GM23338 (cell line): ENCODE measurements around the gene RBM45.

Source experiments
- EZH2 ChIP-seq: fragments of 200-600 bp; sonication (generic); IDR thresholded peaks from one replicate; pipeline ENCODE4 v1.8.0; 2017; ENCODE audit warnings: antibody characterized with exemption, mild to moderate bottlenecking, low read depth; ENCODE audit not compliant: unreplicated experiment
- EZH2phosphoT487 ChIP-seq: fragments of 200-600 bp; sonication (generic); IDR thresholded peaks from one replicate; pipeline ENCODE4 v1.8.1; 2018; ENCODE audit warnings: antibody characterized with exemption; ENCODE audit not compliant: unreplicated experiment
- POLR2AphosphoS5 ChIP-seq: IDR thresholded peaks from 2 replicates; pipeline ENCODE4 v1.6.1; 2016; ENCODE audit warnings: antibody characterized with exemption, low read depth
- TF ChIP-seq, protein P1 (sequence below), 2 experiments: fragments of 200-600 bp in 1 of 2; sonication (generic) in 1 of 2; conservative IDR thresholded peaks; 2 replicates each; pipeline versions ENCODE4 v1.5.1 to v1.6.1; 2016 to 2017; ENCODE audit warnings: antibody characterized with exemption in 2 of 2, low read depth in 2 of 2, mild to moderate bottlenecking in 2 of 2, moderate library complexity in 1 of 2
- TF ChIP-seq, protein P2 (sequence below): IDR thresholded peaks from one replicate; pipeline ENCODE4 v1.6.1; 2018; ENCODE audit warnings: antibody characterized with exemption; ENCODE audit not compliant: unreplicated experiment

GRCh38 chr2:178177066-178177679 lies 64.9 kb downstream of the RBM45 start:
- TF ChIP-seq EZH2phosphoT487 (no peak), EZH2 (no peak), POLR2AphosphoS5 (no peak)
- TF ChIP-seq, protein P1, sequence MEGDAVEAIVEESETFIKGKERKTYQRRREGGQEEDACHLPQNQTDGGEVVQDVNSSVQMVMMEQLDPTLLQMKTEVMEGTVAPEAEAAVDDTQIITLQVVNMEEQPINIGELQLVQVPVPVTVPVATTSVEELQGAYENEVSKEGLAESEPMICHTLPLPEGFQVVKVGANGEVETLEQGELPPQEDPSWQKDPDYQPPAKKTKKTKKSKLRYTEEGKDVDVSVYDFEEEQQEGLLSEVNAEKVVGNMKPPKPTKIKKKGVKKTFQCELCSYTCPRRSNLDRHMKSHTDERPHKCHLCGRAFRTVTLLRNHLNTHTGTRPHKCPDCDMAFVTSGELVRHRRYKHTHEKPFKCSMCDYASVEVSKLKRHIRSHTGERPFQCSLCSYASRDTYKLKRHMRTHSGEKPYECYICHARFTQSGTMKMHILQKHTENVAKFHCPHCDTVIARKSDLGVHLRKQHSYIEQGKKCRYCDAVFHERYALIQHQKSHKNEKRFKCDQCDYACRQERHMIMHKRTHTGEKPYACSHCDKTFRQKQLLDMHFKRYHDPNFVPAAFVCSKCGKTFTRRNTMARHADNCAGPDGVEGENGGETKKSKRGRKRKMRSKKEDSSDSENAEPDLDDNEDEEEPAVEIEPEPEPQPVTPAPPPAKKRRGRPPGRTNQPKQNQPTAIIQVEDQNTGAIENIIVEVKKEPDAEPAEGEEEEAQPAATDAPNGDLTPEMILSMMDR (conservative IDR thresholded peaks at IDR 0.05; ENCODE audit: low read depth in 2 of 2), result no peak
- TF ChIP-seq, protein P2, sequence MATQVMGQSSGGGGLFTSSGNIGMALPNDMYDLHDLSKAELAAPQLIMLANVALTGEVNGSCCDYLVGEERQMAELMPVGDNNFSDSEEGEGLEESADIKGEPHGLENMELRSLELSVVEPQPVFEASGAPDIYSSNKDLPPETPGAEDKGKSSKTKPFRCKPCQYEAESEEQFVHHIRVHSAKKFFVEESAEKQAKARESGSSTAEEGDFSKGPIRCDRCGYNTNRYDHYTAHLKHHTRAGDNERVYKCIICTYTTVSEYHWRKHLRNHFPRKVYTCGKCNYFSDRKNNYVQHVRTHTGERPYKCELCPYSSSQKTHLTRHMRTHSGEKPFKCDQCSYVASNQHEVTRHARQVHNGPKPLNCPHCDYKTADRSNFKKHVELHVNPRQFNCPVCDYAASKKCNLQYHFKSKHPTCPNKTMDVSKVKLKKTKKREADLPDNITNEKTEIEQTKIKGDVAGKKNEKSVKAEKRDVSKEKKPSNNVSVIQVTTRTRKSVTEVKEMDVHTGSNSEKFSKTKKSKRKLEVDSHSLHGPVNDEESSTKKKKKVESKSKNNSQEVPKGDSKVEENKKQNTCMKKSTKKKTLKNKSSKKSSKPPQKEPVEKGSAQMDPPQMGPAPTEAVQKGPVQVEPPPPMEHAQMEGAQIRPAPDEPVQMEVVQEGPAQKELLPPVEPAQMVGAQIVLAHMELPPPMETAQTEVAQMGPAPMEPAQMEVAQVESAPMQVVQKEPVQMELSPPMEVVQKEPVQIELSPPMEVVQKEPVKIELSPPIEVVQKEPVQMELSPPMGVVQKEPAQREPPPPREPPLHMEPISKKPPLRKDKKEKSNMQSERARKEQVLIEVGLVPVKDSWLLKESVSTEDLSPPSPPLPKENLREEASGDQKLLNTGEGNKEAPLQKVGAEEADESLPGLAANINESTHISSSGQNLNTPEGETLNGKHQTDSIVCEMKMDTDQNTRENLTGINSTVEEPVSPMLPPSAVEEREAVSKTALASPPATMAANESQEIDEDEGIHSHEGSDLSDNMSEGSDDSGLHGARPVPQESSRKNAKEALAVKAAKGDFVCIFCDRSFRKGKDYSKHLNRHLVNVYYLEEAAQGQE, result no peak
